K562 (cell line): ENCODE results near the gene CYP46A1. TPM values are rescaled to one million over a fixed set of nuclear protein-coding genes. Genes with fewer than 3 reads are reported as not detected.

Source experiments
- ATAC-seq: fragments of 200-7000 bp; cut with Tn5 transposase; 3 replicates; pipeline ENCODE4 v1.9.1; 2020; ENCODE audit warnings: moderate library complexity
- BruUV-seq: library from RNA; stranded (reverse); fragments of 400-500 nt; replicated peaks from 2 replicates; lab custom pipeline; 2021; lab: Mats Ljungman, UMichigan
- CTCF ChIA-PET: fragments of 300-600 bp; formaldehyde crosslinking; extraction: SDS; loops from one replicate; lab custom pipeline; 2021; ENCODE audit warnings: low intra/inter-chr PET ratio; lab: Yijun Ruan, JAX
- POLR2A ChIA-PET: fragments of 300-600, 350-650 bp; sonication (Branson Sonifier 250); formaldehyde crosslinking; extraction: SDS; loops from one replicate; lab custom pipeline; 2021; ENCODE audit warnings: antibody characterized with exemption, inconsistent platforms; lab: Yijun Ruan, JAX
- DNase-seq, 4 experiments: peaks; one replicate each; pipeline versions ENCODE4 v3.0.0 to v3.0.0-alpha.2; 2011 to 2018; ENCODE audit warnings: low spot score in 3 of 4, mixed read lengths in 3 of 4; ENCODE audit errors: extremely low read depth in 1 of 4
- FAIRE-seq: peaks from 2 replicates; lab custom pipeline; 2011; peaks lifted over from hg19 to GRCh38; lab: Jason Lieb, UNC
- H2AFZ ChIP-seq: 2 replicates; pipeline ENCODE4 v1.6.0; 2011; ENCODE audit warnings: low read depth, low read length, control low read depth, inconsistent platforms
- H3K27ac ChIP-seq: fragments of 200-600 bp; 3 replicates; pipeline ENCODE4 v1.8.0; 2011; ENCODE audit warnings: low read depth, mild to moderate bottlenecking, control low read depth, inconsistent platforms, low read length, moderate library complexity, mixed read lengths; ENCODE audit errors: extremely low read depth
- H3K27me3 ChIP-seq, 2 experiments: fragments of 300-600 bp in 1 of 2; 2 replicates in 1 of 2; 3 replicates in 1 of 2; pipeline versions ENCODE4 v1.6.0 to v1.8.0; 2011; ENCODE audit warnings: inconsistent platforms in 2 of 2, low read length in 2 of 2, mild to moderate bottlenecking in 1 of 2, mixed read lengths in 1 of 2, moderate library complexity in 1 of 2; ENCODE audit not compliant: control insufficient read depth in 2 of 2, insufficient read depth in 2 of 2
- H3K36me3 ChIP-seq: fragments of 300-600 bp; 3 replicates; pipeline ENCODE4 v1.8.0; 2011; ENCODE audit warnings: mild to moderate bottlenecking, low read length, inconsistent platforms; ENCODE audit not compliant: control insufficient read depth, insufficient read depth
- H3K4me1 ChIP-seq, 2 experiments: fragments of 200-600 bp in 1 of 2; replicated peaks in 1 of 2; 2 replicates in 1 of 2; 3 replicates in 1 of 2; pipeline versions ENCODE4 v1.5.1 to v1.8.0; 2011; ENCODE audit warnings: inconsistent platforms in 2 of 2, low read length in 2 of 2, mild to moderate bottlenecking in 1 of 2, mixed read lengths in 1 of 2, moderate library complexity in 1 of 2; ENCODE audit not compliant: control insufficient read depth in 2 of 2, insufficient read depth in 2 of 2
- H3K4me2 ChIP-seq: 2 replicates; pipeline ENCODE4 v1.6.1; 2011; ENCODE audit warnings: low read length, control low read depth, inconsistent platforms, mixed read lengths; ENCODE audit not compliant: insufficient read depth
- H3K4me3 ChIP-seq: fragments of 200-600 bp; sonication (generic), shearing (Covaris generic); 2 replicates; pipeline ENCODE4 v1.5.1; 2016; ENCODE audit warnings: control low read depth, inconsistent platforms
- H3K79me2 ChIP-seq: fragments of 200-600 bp; 3 replicates; pipeline ENCODE4 v1.8.0; 2011; ENCODE audit warnings: low read length, inconsistent platforms; ENCODE audit not compliant: control insufficient read depth, insufficient read depth
- H3K9ac ChIP-seq, 2 experiments: 2 replicates each; pipeline versions ENCODE4 v1.6.0 to v1.6.1; 2011; ENCODE audit warnings: low read depth in 2 of 2, low read length in 2 of 2, control low read depth in 1 of 2, inconsistent platforms in 1 of 2, mild to moderate bottlenecking in 1 of 2, mixed read lengths in 1 of 2; ENCODE audit not compliant: insufficient read depth in 1 of 2
- H3K9me1 ChIP-seq: one replicate; pipeline ENCODE4 v1.6.0; 2011; ENCODE audit warnings: inconsistent platforms, mild to moderate bottlenecking, low read length, moderate library complexity; ENCODE audit not compliant: control insufficient read depth, insufficient read depth
- H3K9me3 ChIP-seq: replicated peaks from 2 replicates; pipeline ENCODE4 v1.5.1; 2011; ENCODE audit warnings: low read depth, low read length, inconsistent platforms; ENCODE audit not compliant: control insufficient read depth, insufficient read depth
- H4K20me1 ChIP-seq: replicated peaks from 2 replicates; pipeline ENCODE4 v1.6.1; 2011; ENCODE audit warnings: low read length, inconsistent platforms, mixed read lengths; ENCODE audit not compliant: control insufficient read depth, insufficient read depth
- NFIC ChIP-seq: fragments of 450-650 bp; IDR thresholded peaks from 2 replicates; pipeline ENCODE4 v1.6.1; 2017; ENCODE audit warnings: mild to moderate bottlenecking, inconsistent platforms
- RAD21 ChIP-seq, 2 experiments: fragments of 250-450 bp in 1 of 2; fragments of 450-650 bp in 1 of 2; sonication (Bioruptor Pico) in 1 of 2; formaldehyde crosslinking in 1 of 2; IDR thresholded peaks in 1 of 2; conservative IDR thresholded peaks in 1 of 2; 2 replicates each; pipeline versions ENCODE4 v1.4.0 to v1.8.0; 2020 to 2022; ENCODE audit warnings: mild to moderate bottlenecking in 2 of 2, moderate library complexity in 1 of 2
- RBM25 ChIP-seq: fragments of 200-400 bp; formaldehyde crosslinking; IDR thresholded peaks from 2 replicates; pipeline ENCODE4 v1.6.1; 2018; ENCODE audit warnings: low read length, low read depth, moderate library complexity; ENCODE audit not compliant: severe bottlenecking
- ZFP36 ChIP-seq: fragments of 150-350 bp; IDR thresholded peaks from 2 replicates; pipeline ENCODE4 v1.6.1; 2018; ENCODE audit warnings: low read length, low read depth; ENCODE audit not compliant: partially characterized antibody
- ZNF830 ChIP-seq: fragments of 250-450 bp; sonication (Bioruptor Pico); IDR thresholded peaks from 2 replicates; pipeline ENCODE4 v1.5.0; 2021; ENCODE audit warnings: mild to moderate bottlenecking
- WGBS: fragments of 100-300 bp; shearing (Covaris generic); methylation state at CpG from one replicate; pipeline ENCODE4 v1.1.6; 2016; ENCODE audit warnings: low coverage, mixed read lengths; ENCODE audit not compliant: insufficient coverage; ENCODE audit errors: missing lambda C conversion rate; 5-methylcytosine and 5-hydroxymethylcytosine counted together
- in situ Hi-C: fragments of 300-500 bp; cut with MboI; formaldehyde crosslinking; loops from 4 replicates; pipeline ENCODE4 v1.15.0; 2018; ENCODE audit warnings: inconsistent platforms, mixed read lengths
- intact Hi-C: fragments of 100-400 bp; cut with micrococcal nuclease; formaldehyde crosslinking; loops from 2 replicates; pipeline ENCODE4 v1.14.2; 2022
- polyA plus RNA-seq, 8 experiments: library from polyadenylated mRNA; depleted of rRNA in 4 of 8; stranded (reverse) in 5 of 8; unstranded in 3 of 8; fragments of >200 nt; fragmentation: Nextera tagmentation in 2 of 8; fragmentation: Illumina TruSeq in 1 of 8; extraction: Ambion mirVana in 2 of 8; extraction: Trizol in 1 of 8; gene quantifications; 2 replicates each; pipeline versions ENCODE4 v1.2.1 to v1.2.3, GENCODE V29; 2011 to 2014; ENCODE audit warnings: inconsistent platforms in 1 of 8, missing spikeins in 1 of 8
- total RNA-seq, 7 experiments: library from RNA; depleted of rRNA in 6 of 7; stranded (reverse); fragments of >200 nt in 6 of 7; fragmentation: Illumina TruSeq in 2 of 7; extraction: Trizol in 2 of 7; gene quantifications; 2 replicates each; pipeline versions ENCODE4 v1.2.1 to v1.2.3, GENCODE V29; 2011 to 2021; ENCODE audit warnings: low replicate concordance in 1 of 7

The CYP46A1 gene
- total and polyA plus RNA-seq, 9 of the 15 experiments (the other 6 are each of a cell fraction or from before 2014, with no cell fraction given), result not detected

DNA sequence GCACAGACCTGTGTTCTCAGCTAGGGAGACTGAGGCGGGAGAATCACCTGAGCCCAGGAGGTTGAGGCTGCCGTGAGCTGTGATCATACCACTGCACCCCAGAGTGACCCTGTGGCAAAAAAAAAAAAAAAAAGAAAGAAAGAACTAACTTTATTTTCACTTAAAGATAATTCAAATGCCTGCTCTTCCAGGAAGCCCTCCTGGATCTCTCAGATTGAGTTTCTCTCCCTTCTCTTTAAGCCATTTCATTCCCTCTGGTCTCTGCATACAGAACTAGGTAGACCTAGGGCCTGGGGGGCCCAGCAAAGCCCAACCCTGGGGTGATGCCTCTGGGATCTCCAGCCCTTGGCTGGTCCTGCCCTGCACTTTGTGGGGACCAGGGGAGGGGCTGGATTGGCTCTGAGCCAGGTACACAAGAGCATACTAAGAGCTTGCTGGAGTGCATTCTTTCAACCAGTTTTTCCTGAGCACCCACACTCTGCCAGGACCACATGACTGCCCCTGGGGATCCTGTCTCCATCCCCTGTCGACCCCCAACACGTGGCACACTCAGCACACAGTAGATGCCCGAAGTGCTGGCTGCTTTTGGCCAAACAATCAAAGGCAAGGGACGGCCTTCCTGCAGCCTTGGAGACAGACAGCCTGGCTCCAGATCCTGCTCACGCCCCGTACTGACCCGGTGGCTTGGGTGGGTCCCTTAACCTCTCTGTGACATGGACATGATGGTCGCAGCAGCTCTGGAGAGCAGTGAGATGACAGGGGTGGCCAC, 52.7 kb downstream of the CYP46A1 start:
- H3K36me3 ChIP-seq, result no peaks in the 10 kb centered on the region
- no peak overlapping the region for H2AFZ ChIP-seq
- H3K4me3 ChIP-seq, result no peak overlapping the region
- no peak for DNase-seq
- peaks cover 0 to 19% of the 10 kb centered on the region in 2 experiments; a peak in 2 of 5 replicates for H3K4me1 ChIP-seq
- CTCF ChIA-PET, result interaction anchor here (0.6 kb wide), 1 partner anchor 55 kb away, joined by 3 read pairs; no protein-coding TSS in a partner anchor
- POLR2A ChIA-PET, result no interaction called here
- intact Hi-C loops, result no loop called here
- TF ChIP-seq ZFP36 (peak; percentile 88), NFIC (peak; percentile 66), RBM25 (peak; percentile 41), ZNF830 (no peak), RAD21 (CRISPR knock-in tag; conservative IDR thresholded peaks at IDR 0.05 in 1 of 2, IDR thresholded peaks at IDR 0.05 in 1 of 2) (no peak)
- TF ChIP-seq, all 486 proteins: peak for 3
- no peak for FAIRE-seq
- no TSS peak for BruUV-seq
- H3K4me2 ChIP-seq, result no peak overlapping the region
- no peaks in the 10 kb centered on the region for H3K79me2 ChIP-seq
- H3K27ac ChIP-seq, result no peak overlapping the region
- WGBS, result 3% methylated on average over 6 of the region's 10 CpGs
- H3K27me3 ChIP-seq, result peaks cover 6 to 81% of the 10 kb centered on the region in 2 experiments; a peak in 4 of 5 replicates
- H3K9me1 ChIP-seq, result no peaks in the 10 kb centered on the region
- H3K9me3 ChIP-seq, result no peaks in the 10 kb centered on the region
- no peak overlapping the region for H3K9ac ChIP-seq
- in situ Hi-C loops, result no loop called here
- ATAC-seq, result no peak
- H4K20me1 ChIP-seq, result no peaks in the 10 kb centered on the region; the same call in 1 of the 2 replicates
